Common myeloid progenitor, CD34-positive (primary cell): ENCODE results near the gene SPTBN1.
A peak's percentile ranks its signal among the peaks of the same experiment; 100 is the strongest.

Experiments
- CTCF ChIA-PET: fragments of 350-600 bp; sonication (Branson Sonifier 250); formaldehyde crosslinking; loops from one replicate; lab custom pipeline; 2021; ENCODE audit warnings: antibody characterized with exemption; lab: Charles Lee
- POLR2A ChIA-PET: fragments of 350-600 bp; sonication (Branson Sonifier 250); formaldehyde crosslinking; loops from one replicate; lab custom pipeline; 2021; ENCODE audit warnings: antibody characterized with exemption; lab: Charles Lee
- DNase-seq, 3 donors: peaks; one replicate each; pipeline versions ENCODE4 v3.0.0 to v3.0.0-alpha.2; 2013
- H3K27ac ChIP-seq, 2 experiments: 1 replicate in 1 of 2; 2 replicates in 1 of 2; pipeline ENCODE4 v1.7.0; 2013; ENCODE audit warnings: inconsistent platforms in 2 of 2, low read length in 2 of 2, mild to moderate bottlenecking in 2 of 2, low read depth in 1 of 2, moderate library complexity in 1 of 2; ENCODE audit not compliant: severe bottlenecking in 2 of 2, insufficient read depth in 1 of 2, poor library complexity in 1 of 2
- H3K27me3 ChIP-seq, 5 experiments: replicated peaks in 2 of 5; 1 replicate in 3 of 5; 2 replicates in 2 of 5; pipeline versions ENCODE4 v1.6.1 to v1.7.0; 2013; ENCODE audit warnings: low read length in 4 of 5, mild to moderate bottlenecking in 2 of 5, moderate library complexity in 2 of 5, inconsistent platforms in 1 of 5; ENCODE audit not compliant: insufficient read depth in 5 of 5, control insufficient read depth in 4 of 5
- H3K36me3 ChIP-seq, 4 experiments: 1 replicate in 2 of 4; 2 replicates in 2 of 4; pipeline versions ENCODE4 v1.6.1 to v1.7.0; 2013; ENCODE audit warnings: low read length in 3 of 4, control low read depth in 1 of 4, mild to moderate bottlenecking in 1 of 4; ENCODE audit not compliant: control insufficient read depth in 4 of 4, insufficient read depth in 4 of 4
- H3K4me1 ChIP-seq, 4 experiments: 1 replicate in 3 of 4; 2 replicates in 1 of 4; pipeline versions ENCODE4 v1.6.1 to v1.7.1; 2013; ENCODE audit warnings: low read length in 3 of 4, mild to moderate bottlenecking in 3 of 4, control low read depth in 1 of 4, inconsistent platforms in 1 of 4, moderate library complexity in 1 of 4; ENCODE audit not compliant: control insufficient read depth in 4 of 4, insufficient read depth in 4 of 4; ENCODE audit errors: control extremely low read depth in 1 of 4
- H3K4me3 ChIP-seq, 7 experiments: 1 replicate in 4 of 7; 2 replicates in 3 of 7; pipeline versions ENCODE4 v1.5.1 to v1.7.0; 2013; ENCODE audit warnings: mild to moderate bottlenecking in 7 of 7, low read length in 6 of 7, moderate library complexity in 6 of 7, inconsistent platforms in 2 of 7, low read depth in 2 of 7, control low read depth in 1 of 7; ENCODE audit not compliant: insufficient read depth in 4 of 7, control insufficient read depth in 1 of 7; ENCODE audit errors: extremely low read depth in 1 of 7
- H3K9me3 ChIP-seq, 5 experiments: 1 replicate in 4 of 5; 2 replicates in 1 of 5; pipeline versions ENCODE4 v1.6.1 to v1.7.1; 2013; ENCODE audit warnings: low read length in 4 of 5, mild to moderate bottlenecking in 2 of 5, inconsistent platforms in 1 of 5, low read depth in 1 of 5, moderate library complexity in 1 of 5; ENCODE audit not compliant: control insufficient read depth in 4 of 5, insufficient read depth in 2 of 5; ENCODE audit errors: control extremely low read depth in 1 of 5
- WGBS: methylation state at CpG from one replicate; pipeline ENCODE4 v1.1.5; 2013; ENCODE audit not compliant: insufficient coverage; 5-methylcytosine and 5-hydroxymethylcytosine counted together

The SPTBN1 gene

GRCh38 chr2:54466870-54467269 is 10.7 kb downstream of the SPTBN1 start:
- ChIA-PET POLR2A (no interaction called here), CTCF (no interaction called here)
- 100% methylated on average over 4 of the region's 4 CpGs for WGBS

GRCh38 chr2:54468673-54469072 is 12.5 kb downstream of the SPTBN1 start:
- Histone ChIP-seq H3K4me1 (peaks cover 2 to 34% (median 12%) of the 10 kb centered on the region in 4 experiments), H3K4me3 (no peak overlapping the region), H3K9me3 (no peaks in the 10 kb centered on the region), H3K36me3 (no peaks in the 10 kb centered on the region), H3K27me3 (no peaks in the 10 kb centered on the region), H3K27ac (no peak overlapping the region)
- DNase-seq: no peak
- ChIA-PET POLR2A (no interaction called here), CTCF (interaction anchor here (1.3 kb wide), 1 partner anchor 12 kb away, joined by 3 read pairs; no protein-coding TSS in a partner anchor)
- WGBS: 100% methylated on average over 1 of the region's 2 CpGs

More at GRCh38 chr2:54466870-54467269, 10.7 kb downstream of the SPTBN1 start:
- DNase-seq: no peak
- Histone ChIP-seq H3K4me3 (no peak overlapping the region), H3K27me3 (no peaks in the 10 kb centered on the region), H3K9me3 (no peaks in the 10 kb centered on the region), H3K36me3 (no peaks in the 10 kb centered on the region), H3K4me1 (peaks cover 2 to 27% (median 12%) of the 10 kb centered on the region in 4 experiments), H3K27ac (no peak overlapping the region)

- Histone ChIP-seq H3K4me1 (peaks cover 2 to 34% (median 12%) of the 10 kb centered on the region in 4 experiments), H3K27ac (peak overlapping the region in 1 of 2 experiments; percentile 71), H3K36me3 (no peaks in the 10 kb centered on the region), H3K27me3 (no peaks in the 10 kb centered on the region), H3K4me3 (peak overlapping the region in 1 of 7 experiments; percentile 17), H3K9me3 (no peaks in the 10 kb centered on the region)
- WGBS: no CpG with 5 or more reads among the region's 3 CpGs
- ChIA-PET POLR2A (no interaction called here), CTCF (interaction anchor here (1.3 kb wide), 1 partner anchor 11 kb away, joined by 3 read pairs; no protein-coding TSS in a partner anchor)
- peak in 1 of 3 donors; percentile 35 for DNase-seq
Measured at GRCh38 chr2:54469484-54470053, 13.4 kb downstream of the SPTBN1 start.

GRCh38 chr2:54470266-54470938 is 14.3 kb downstream of the SPTBN1 start:
- Histone ChIP-seq H3K27me3 (no peaks in the 10 kb centered on the region), H3K4me3 (peak overlapping the region in 1 of 7 experiments; percentile 11), H3K9me3 (no peaks in the 10 kb centered on the region), H3K4me1 (peaks cover 2 to 34% (median 12%) of the 10 kb centered on the region in 4 experiments), H3K27ac (peak overlapping the region in 1 of 2 experiments; percentile 71), H3K36me3 (no peaks in the 10 kb centered on the region)
- peak in 2 of 3 donors; percentile 30 to 38 for DNase-seq
- POLR2A ChIA-PET: no interaction called here
- CTCF ChIA-PET: interaction anchor here (1.2 kb wide), 2 partner anchors 32 to 50 kb away, joined by 3 read pairs; no protein-coding TSS in a partner anchor
- 98% methylated on average over 5 of the region's 6 CpGs for WGBS

- POLR2A ChIA-PET: interaction anchor here (0.6 to 0.7 kb wide), 3 partner anchors 9 to 42 kb away, joined by 3 to 4 read pairs (median 4); no protein-coding TSS in a partner anchor
- H3K4me3 ChIP-seq: no peak overlapping the region
- H3K27me3 ChIP-seq: no peaks in the 10 kb centered on the region
- H3K27ac ChIP-seq: no peak overlapping the region
- H3K9me3 ChIP-seq: no peaks in the 10 kb centered on the region
- DNase-seq: no peak
- peaks cover 2 to 34% (median 12%) of the 10 kb centered on the region in 4 experiments for H3K4me1 ChIP-seq
- no peaks in the 10 kb centered on the region for H3K36me3 ChIP-seq
- 100% methylated on average over 1 of the region's 1 CpG for WGBS
- CTCF ChIA-PET: interaction anchor here (0.6 to 1.2 kb wide), 4 partner anchors 31 to 422 kb away, joined by 3 read pairs; no protein-coding TSS in a partner anchor
Measured at GRCh38 chr2:54471221-54471711, 15.1 kb downstream of the SPTBN1 start.

GRCh38 chr2:54473851-54474250 is 17.7 kb downstream of the SPTBN1 start:
- no peak for DNase-seq
- Histone ChIP-seq H3K27me3 (no peaks in the 10 kb centered on the region), H3K9me3 (no peaks in the 10 kb centered on the region), H3K4me3 (no peak overlapping the region), H3K36me3 (no peaks in the 10 kb centered on the region), H3K4me1 (peaks cover 2 to 33% (median 12%) of the 10 kb centered on the region in 4 experiments), H3K27ac (no peak overlapping the region)
- 100% methylated on average over 1 of the region's 1 CpG for WGBS
- ChIA-PET CTCF (no interaction called here), POLR2A (no interaction called here)
